Prostate gland (tissue), 2 donors: Measurements from ENCODE around the gene OSBPL2.

ENCODE experiments used
- CTCF ChIP-seq, 4 experiments: fragments of 200-600 bp in 2 of 4; fragments of 450-650 bp in 2 of 4; sonication (generic) in 2 of 4; IDR thresholded peaks; 1 replicate in 3 of 4; 2 replicates in 1 of 4; pipeline ENCODE4 v1.5.1; 2016 to 2019; ENCODE audit warnings: antibody characterized with exemption in 4 of 4, mild to moderate bottlenecking in 2 of 4, moderate library complexity in 2 of 4
- POLR2AphosphoS5 ChIP-seq: sonication (generic); formaldehyde crosslinking; IDR thresholded peaks from one replicate; pipeline ENCODE4 v1.6.1; 2017; ENCODE audit warnings: antibody characterized with exemption

DNA sequence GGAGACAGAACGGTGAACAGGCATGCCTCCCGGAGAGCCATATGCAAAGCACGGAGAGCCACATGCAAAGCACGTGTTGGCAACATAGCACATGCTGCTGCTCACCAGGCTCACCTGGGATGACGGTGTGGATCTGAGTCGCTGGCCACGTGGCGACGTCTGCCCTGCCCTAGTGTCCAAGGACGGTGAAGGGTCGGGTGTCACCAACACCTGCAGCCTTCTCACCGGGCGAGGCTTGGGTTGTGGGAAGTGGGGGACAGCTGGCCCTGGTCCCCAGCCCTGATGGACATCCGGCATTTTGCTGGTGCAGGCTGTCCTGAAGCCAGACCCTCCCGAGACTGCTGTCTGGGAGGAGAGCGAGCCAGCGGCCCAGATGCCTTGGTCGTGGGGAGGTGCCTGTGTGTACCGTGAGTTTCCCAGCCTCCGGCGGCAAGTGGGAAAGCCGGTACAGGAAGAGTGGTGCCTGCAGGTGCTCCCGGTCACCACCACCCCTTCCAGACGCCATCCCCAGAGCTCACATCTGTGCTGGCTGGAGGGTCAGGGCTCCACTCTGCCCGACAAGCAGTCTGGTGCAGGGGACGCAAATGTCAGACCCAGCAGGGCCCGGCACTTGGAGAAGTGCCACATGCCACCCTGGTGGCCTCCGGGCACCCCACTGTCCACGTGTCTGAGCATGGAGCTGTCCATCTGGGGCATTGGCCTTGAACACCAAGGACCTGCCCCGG lies 58.6 kb downstream of the OSBPL2 start:
- no peak for TF ChIP-seq CTCF (IDR thresholded peaks at IDR 0.05)
- TF ChIP-seq POLR2AphosphoS5, result no peak
